Ascending aorta (tissue), 2 donors: Measurements from ENCODE around the gene MOCOS. TPM values are rescaled to one million over a fixed set of nuclear protein-coding genes. Genes with fewer than 3 reads are reported as not detected.

Experiments
- DNase-seq, 2 donors: peaks; one replicate each; pipeline ENCODE4 v3.0.0-alpha.2; 2019; ENCODE audit warnings: low spot score in 2 of 2
- H3K27ac ChIP-seq, 2 donors: fragments of 200-600 bp; sonication (generic); one replicate each; pipeline ENCODE4 v1.5.1; 2016 to 2017; ENCODE audit warnings: mild to moderate bottlenecking in 1 of 2
- H3K27me3 ChIP-seq: fragments of 200-600 bp; sonication (generic); one replicate; pipeline ENCODE4 v1.5.1; 2017
- H3K36me3 ChIP-seq, 2 donors: fragments of 200-600 bp; sonication (generic); one replicate each; pipeline ENCODE4 v1.5.1; 2016
- H3K4me1 ChIP-seq, 2 donors: fragments of 200-600 bp; sonication (generic); one replicate each; pipeline ENCODE4 v1.5.1; 2016 to 2017; ENCODE audit warnings: mild to moderate bottlenecking in 1 of 2
- H3K4me3 ChIP-seq, 2 donors: fragments of 200-600 bp; sonication (generic); one replicate each; pipeline ENCODE4 v1.5.1; 2016 to 2017; ENCODE audit warnings: mild to moderate bottlenecking in 1 of 2
- H3K9me3 ChIP-seq, 2 donors: fragments of 200-600 bp; sonication (generic); one replicate each; pipeline ENCODE4 v1.5.1; 2016
- intact Hi-C: fragments of 100-400 bp; cut with DNase I; formaldehyde crosslinking; loops from one replicate; pipeline ENCODE4 v1.15.1; 2023
- total RNA-seq: library from RNA; depleted of rRNA; stranded (reverse); fragments of >200 nt; gene quantifications from one replicate; pipeline ENCODE4 v1.1.0, GENCODE V29; 2016
- TF ChIP-seq, protein P1 (sequence below), 3 experiments: fragments of 200-600 bp in 2 of 3; fragments of 450-650 bp in 1 of 3; sonication (generic) in 2 of 3; IDR thresholded peaks; one replicate each; pipeline ENCODE4 v1.5.1; 2016 to 2019; ENCODE audit warnings: antibody characterized with exemption in 3 of 3, mild to moderate bottlenecking in 1 of 3, moderate library complexity in 1 of 3

The MOCOS gene
- total RNA-seq, 1 donor from 2014 or later, result 0.21 TPM

GRCh38 chr18:36169938-36170337, 17.4 kb upstream of the MOCOS start:
- TF ChIP-seq, protein P1, sequence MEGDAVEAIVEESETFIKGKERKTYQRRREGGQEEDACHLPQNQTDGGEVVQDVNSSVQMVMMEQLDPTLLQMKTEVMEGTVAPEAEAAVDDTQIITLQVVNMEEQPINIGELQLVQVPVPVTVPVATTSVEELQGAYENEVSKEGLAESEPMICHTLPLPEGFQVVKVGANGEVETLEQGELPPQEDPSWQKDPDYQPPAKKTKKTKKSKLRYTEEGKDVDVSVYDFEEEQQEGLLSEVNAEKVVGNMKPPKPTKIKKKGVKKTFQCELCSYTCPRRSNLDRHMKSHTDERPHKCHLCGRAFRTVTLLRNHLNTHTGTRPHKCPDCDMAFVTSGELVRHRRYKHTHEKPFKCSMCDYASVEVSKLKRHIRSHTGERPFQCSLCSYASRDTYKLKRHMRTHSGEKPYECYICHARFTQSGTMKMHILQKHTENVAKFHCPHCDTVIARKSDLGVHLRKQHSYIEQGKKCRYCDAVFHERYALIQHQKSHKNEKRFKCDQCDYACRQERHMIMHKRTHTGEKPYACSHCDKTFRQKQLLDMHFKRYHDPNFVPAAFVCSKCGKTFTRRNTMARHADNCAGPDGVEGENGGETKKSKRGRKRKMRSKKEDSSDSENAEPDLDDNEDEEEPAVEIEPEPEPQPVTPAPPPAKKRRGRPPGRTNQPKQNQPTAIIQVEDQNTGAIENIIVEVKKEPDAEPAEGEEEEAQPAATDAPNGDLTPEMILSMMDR (IDR thresholded peaks at IDR 0.05), result no peak
- Histone ChIP-seq H3K4me1 (no peaks in the 10 kb centered on the region), H3K9me3 (no peaks in the 10 kb centered on the region), H3K36me3 (peaks cover 56 to 81% of the 10 kb centered on the region in 2 donors), H3K27me3 (no peaks in the 10 kb centered on the region), H3K27ac (no peak overlapping the region), H3K4me3 (no peak overlapping the region)
- DNase-seq, result no peak
- intact Hi-C loops, result no loop called here

DNA sequence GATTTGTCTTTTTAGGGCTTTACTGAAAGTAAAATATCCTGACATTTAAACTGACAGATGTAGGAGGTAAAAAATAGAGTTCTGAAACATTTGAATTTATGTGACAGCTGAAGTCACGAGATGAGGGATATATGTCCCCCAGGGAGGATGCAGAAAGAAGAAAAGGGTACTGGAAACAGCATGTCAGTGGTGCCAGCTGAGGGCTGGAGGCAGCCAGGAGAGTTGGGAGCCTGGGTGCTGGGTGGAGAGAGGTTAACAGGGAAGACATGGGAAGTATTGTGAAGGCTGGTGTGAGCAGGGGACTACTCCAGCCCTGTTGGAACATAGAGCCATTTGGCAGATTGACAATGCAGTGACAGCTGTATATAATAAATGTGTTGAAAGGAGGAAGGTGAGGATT, 11.8 kb upstream of the MOCOS start:
- peaks cover 36 to 61% of the 10 kb centered on the region in 2 donors for H3K36me3 ChIP-seq
- H3K9me3 ChIP-seq, result no peaks in the 10 kb centered on the region
- peaks cover 5 to 11% of the 10 kb centered on the region in 2 donors for H3K4me1 ChIP-seq
- TF ChIP-seq, protein P1 (IDR thresholded peaks at IDR 0.05), result no peak
- DNase-seq, result no peak
- intact Hi-C loops, result no loop called here
- H3K27me3 ChIP-seq, result no peaks in the 10 kb centered on the region
- no peak overlapping the region for H3K27ac ChIP-seq
- no peak overlapping the region for H3K4me3 ChIP-seq

DNA sequence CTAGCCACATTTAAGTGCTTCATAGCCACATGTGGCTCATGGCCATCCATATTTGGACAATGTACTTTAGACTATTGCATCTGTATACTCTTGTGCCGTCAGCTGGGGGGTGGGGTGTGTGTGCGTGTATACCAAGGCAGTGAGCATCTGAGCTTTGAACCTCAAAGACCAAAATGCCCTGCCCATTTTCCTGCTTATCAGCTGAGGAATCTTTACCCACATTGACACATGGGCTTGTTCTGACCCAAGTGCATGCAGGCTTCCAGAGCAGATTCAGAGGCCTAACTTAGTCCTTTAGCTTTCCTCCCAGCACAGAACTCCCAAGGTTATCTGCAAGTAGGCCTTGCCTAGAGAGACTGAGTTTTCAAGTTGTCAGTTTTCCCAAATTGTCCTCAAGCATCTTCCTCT, 11.1 kb upstream of the MOCOS start:
- intact Hi-C loops, result no loop called here
- no peak for DNase-seq
- peaks cover 5 to 13% of the 10 kb centered on the region in 2 donors for H3K4me1 ChIP-seq
- no peak overlapping the region for H3K4me3 ChIP-seq
- no peak overlapping the region for H3K27ac ChIP-seq
- TF ChIP-seq, protein P1 (IDR thresholded peaks at IDR 0.05), result no peak
- no peaks in the 10 kb centered on the region for H3K27me3 ChIP-seq
- H3K9me3 ChIP-seq, result no peaks in the 10 kb centered on the region
- peaks cover 30 to 54% of the 10 kb centered on the region in 2 donors for H3K36me3 ChIP-seq

- intact Hi-C loops, result no loop called here
- H3K4me1 ChIP-seq, result peaks cover 5 to 13% of the 10 kb centered on the region in 2 donors
- TF ChIP-seq, protein P1 (IDR thresholded peaks at IDR 0.05), result no peak
- DNase-seq, result no peak
- H3K27ac ChIP-seq, result no peak overlapping the region
- H3K27me3 ChIP-seq, result no peaks in the 10 kb centered on the region
- no peak overlapping the region for H3K4me3 ChIP-seq
- peaks cover 27 to 48% of the 10 kb centered on the region in 2 donors for H3K36me3 ChIP-seq
- H3K9me3 ChIP-seq, result no peaks in the 10 kb centered on the region
Measured at GRCh38 chr18:36176711-36177110, 10.6 kb upstream of the MOCOS start.

GRCh38 chr18:36177913-36178312, 9.4 kb upstream of the MOCOS start:
- Histone ChIP-seq H3K36me3 (peaks cover 15 to 39% of the 10 kb centered on the region in 2 donors), H3K4me3 (no peak overlapping the region), H3K9me3 (no peaks in the 10 kb centered on the region), H3K27me3 (no peaks in the 10 kb centered on the region), H3K4me1 (peaks cover 5 to 13% of the 10 kb centered on the region in 2 donors), H3K27ac (no peak overlapping the region)
- no peak for DNase-seq
- TF ChIP-seq, protein P1 (IDR thresholded peaks at IDR 0.05), result no peak
- intact Hi-C loops, result no loop called here
